Endothelial cell of umbilical vein (primary cell): Measurements from ENCODE around the gene SPRING1. TPM values are rescaled to one million over a fixed set of nuclear protein-coding genes. Genes with fewer than 3 reads are reported as not detected.

ENCODE experiments used
- BruUV-seq: library from RNA; stranded (reverse); fragments of 400-500 nt; replicated peaks from 2 replicates; lab custom pipeline; 2021; lab: Mats Ljungman, UMichigan
- CTCF ChIA-PET: fragments of 300-600, 350-600 bp; sonication (Branson Sonifier 250); formaldehyde crosslinking; loops from one replicate; lab custom pipeline; 2021; ENCODE audit warnings: antibody characterized with exemption, inconsistent platforms; lab: Charles Lee
- POLR2A ChIA-PET: fragments of 300-600, 350-600 bp; sonication (Branson Sonifier 250); formaldehyde crosslinking; loops from one replicate; lab custom pipeline; 2021; ENCODE audit warnings: antibody characterized with exemption, inconsistent platforms; lab: Charles Lee
- DNase-seq: peaks from one replicate; pipeline ENCODE4 v3.0.0-alpha.2; 2011; ENCODE audit warnings: low read depth, low spot score
- FAIRE-seq: peaks from 2 replicates; lab custom pipeline; 2011; peaks lifted over from hg19 to GRCh38; lab: Jason Lieb, UNC
- H2AFZ ChIP-seq: 2 replicates; pipeline ENCODE4 v1.6.0; 2012; ENCODE audit warnings: low read depth, low read length, control low read depth, inconsistent platforms
- H3K27ac ChIP-seq: 2 replicates; pipeline ENCODE4 v1.5.1; 2011; ENCODE audit warnings: low read depth, mild to moderate bottlenecking, control low read depth, low read length, moderate library complexity; ENCODE audit not compliant: insufficient read depth
- H3K27me3 ChIP-seq, 2 experiments: 2 replicates each; pipeline versions ENCODE4 v1.6.0 to v1.6.1; 2011; ENCODE audit warnings: low read length in 2 of 2, mixed read lengths in 1 of 2; ENCODE audit not compliant: control insufficient read depth in 2 of 2, insufficient read depth in 2 of 2
- H3K36me3 ChIP-seq, 2 experiments: 2 replicates in 1 of 2; 3 replicates in 1 of 2; pipeline ENCODE4 v1.5.1; 2011; ENCODE audit warnings: low read length in 2 of 2, mild to moderate bottlenecking in 1 of 2, moderate library complexity in 1 of 2; ENCODE audit not compliant: control insufficient read depth in 2 of 2, insufficient read depth in 2 of 2; ENCODE audit errors: extremely low read depth in 1 of 2
- H3K4me1 ChIP-seq: 3 replicates; pipeline ENCODE4 v1.5.1; 2011; ENCODE audit warnings: mild to moderate bottlenecking, low read length; ENCODE audit not compliant: control insufficient read depth, insufficient read depth; ENCODE audit errors: extremely low read depth
- H3K4me2 ChIP-seq: 2 replicates; pipeline ENCODE4 v1.6.1; 2011; ENCODE audit warnings: low read length, control low read depth, mixed read lengths; ENCODE audit not compliant: insufficient read depth
- H3K4me3 ChIP-seq, 3 experiments: fragments of 200-600 bp in 1 of 3; sonication (generic), shearing (Covaris generic) in 1 of 3; replicated peaks in 1 of 3; 2 replicates each; pipeline ENCODE4 v1.5.1; 2011 to 2016; ENCODE audit warnings: control low read depth in 3 of 3, low read length in 3 of 3, mild to moderate bottlenecking in 2 of 3, inconsistent platforms in 1 of 3, low read depth in 1 of 3, moderate library complexity in 1 of 3; ENCODE audit not compliant: insufficient read depth in 1 of 3
- H3K79me2 ChIP-seq: 2 replicates; pipeline ENCODE4 v1.6.0; 2012; ENCODE audit warnings: low read length, inconsistent platforms; ENCODE audit not compliant: control insufficient read depth, insufficient read depth
- H3K9ac ChIP-seq: replicated peaks from 2 replicates; pipeline ENCODE3; 2011; ENCODE audit warnings: low read length, control low read depth; ENCODE audit not compliant: insufficient read depth; ENCODE audit errors: extremely low read depth
- H3K9me1 ChIP-seq: replicated peaks from 3 replicates; pipeline ENCODE4 v1.6.0; 2011; ENCODE audit warnings: mild to moderate bottlenecking, low read length; ENCODE audit not compliant: control insufficient read depth, insufficient read depth; ENCODE audit errors: extremely low read depth
- H3K9me3 ChIP-seq: replicated peaks from 2 replicates; pipeline ENCODE4 v1.5.1; 2012; ENCODE audit warnings: low read length, inconsistent platforms; ENCODE audit not compliant: control insufficient read depth, insufficient read depth
- H4K20me1 ChIP-seq: replicated peaks from 2 replicates; pipeline ENCODE3; 2011; ENCODE audit warnings: mild to moderate bottlenecking, low read length; ENCODE audit not compliant: control insufficient read depth, insufficient read depth; ENCODE audit errors: extremely low read depth
- CTCF ChIP-seq, 2 donors: IDR thresholded peaks; 1 replicate in 1 of 2; 2 replicates in 1 of 2; pipeline ENCODE4 v1.5.1; 2011; ENCODE audit warnings: low read length in 2 of 2, mild to moderate bottlenecking in 2 of 2, moderate library complexity in 2 of 2, control low read depth in 1 of 2, inconsistent platforms in 1 of 2, low read depth in 1 of 2; ENCODE audit not compliant: insufficient read depth in 1 of 2; ENCODE audit errors: extremely low read depth in 1 of 2
- EZH2 ChIP-seq: IDR thresholded peaks from 2 replicates; pipeline ENCODE4 v1.6.1; 2012; ENCODE audit warnings: borderline replicate concordance, low read depth, mild to moderate bottlenecking, moderate library complexity, low read length, inconsistent platforms; ENCODE audit not compliant: severe bottlenecking
- FOS ChIP-seq: IDR thresholded peaks from 2 replicates; pipeline ENCODE4 v1.6.1; 2011; ENCODE audit warnings: mild to moderate bottlenecking, low read length, moderate library complexity, borderline replicate concordance; ENCODE audit not compliant: insufficient read depth
- GATA2 ChIP-seq: IDR thresholded peaks from 2 replicates; pipeline ENCODE4 v1.7.0; 2011; ENCODE audit warnings: low read depth, mild to moderate bottlenecking, moderate library complexity, mixed read lengths, low read length; ENCODE audit not compliant: insufficient read length, insufficient read depth
- JUN ChIP-seq: IDR thresholded peaks from 2 replicates; pipeline ENCODE4 v1.6.1; 2011; ENCODE audit warnings: borderline replicate concordance, low read depth; ENCODE audit not compliant: insufficient read length, insufficient read depth
- MYC ChIP-seq: IDR thresholded peaks from one replicate; pipeline ENCODE4 v1.6.1; 2011; ENCODE audit warnings: mild to moderate bottlenecking, low read depth, low read length
- POLR2A ChIP-seq: IDR thresholded peaks from 2 replicates; pipeline ENCODE4 v1.6.1; 2012; ENCODE audit warnings: low read depth, mild to moderate bottlenecking, control low read depth, low read length
- POLR2AphosphoS5 ChIP-seq: IDR thresholded peaks from 2 replicates; pipeline ENCODE4 v1.6.1; 2012; ENCODE audit warnings: low read depth, mild to moderate bottlenecking, control low read depth, low read length, moderate library complexity; ENCODE audit not compliant: insufficient read depth
- dilution Hi-C: fragments of 300-500 bp; cut with MboI; formaldehyde crosslinking; loops from one replicate; pipeline ENCODE4 v1.15.0; 2019; ENCODE audit warnings: low sequenced_read_pairs; ENCODE audit not compliant: extremely low pct_ligation_motif_present
- intact Hi-C: fragments of 100-400 bp; cut with micrococcal nuclease; formaldehyde crosslinking; loops from one replicate; pipeline ENCODE4 v1.10.0; 2022
- polyA plus RNA-seq, 4 experiments: library from polyadenylated mRNA; depleted of rRNA in 3 of 4; stranded (reverse) in 3 of 4; unstranded in 1 of 4; fragments of >200 nt; gene quantifications; 2 replicates each; pipeline versions ENCODE4 v1.2.1 to v1.2.3, GENCODE V29; 2011 to 2012; ENCODE audit warnings: missing spikeins in 1 of 4
- total RNA-seq: library from RNA; stranded (reverse); gene quantifications from 2 replicates; pipeline ENCODE4 v1.2.3, GENCODE V29; 2021
- TF ChIP-seq, protein P1 (sequence below): IDR thresholded peaks from 2 replicates; pipeline ENCODE4 v1.6.1; 2011; ENCODE audit not compliant: insufficient read depth, insufficient read length

The SPRING1 gene
- total and polyA plus RNA-seq, 2 donors (not counting 3 experiments of a cell fraction or from before 2014, with no cell fraction given): 17.5 to 40.4 TPM

- H3K36me3 ChIP-seq: no peaks in the 10 kb centered on the region
- H3K4me2 ChIP-seq: no peak overlapping the region
- no peaks in the 10 kb centered on the region for H3K9me3 ChIP-seq
- no peaks in the 10 kb centered on the region for H3K9me1 ChIP-seq
- H3K4me1 ChIP-seq: no peaks in the 10 kb centered on the region
- H3K9ac ChIP-seq: no peak overlapping the region
- H3K27ac ChIP-seq: no peak overlapping the region
- ChIA-PET CTCF (no interaction called here), POLR2A (no interaction called here)
- no peaks in the 10 kb centered on the region for H3K27me3 ChIP-seq
- dilution Hi-C loops: no loop called here
- no peak overlapping the region for H3K4me3 ChIP-seq
- no peak overlapping the region for H2AFZ ChIP-seq
- no peak for DNase-seq
- H3K79me2 ChIP-seq: no peaks in the 10 kb centered on the region
- no peaks in the 10 kb centered on the region for H4K20me1 ChIP-seq
- intact Hi-C loops: no loop called here
- BruUV-seq: no TSS peak
- FAIRE-seq: no peak
- TF ChIP-seq GATA2 (no peak), FOS (no peak), POLR2AphosphoS5 (no peak), MYC (no peak), JUN (no peak), CTCF (IDR thresholded peaks at IDR 0.05; ENCODE audit: extremely low read depth in 1 of 2, insufficient read depth in 1 of 2, low read depth in 1 of 2, low read length in 2 of 2) (no peak), POLR2A (no peak), EZH2 (no peak)
- TF ChIP-seq, protein P1, sequence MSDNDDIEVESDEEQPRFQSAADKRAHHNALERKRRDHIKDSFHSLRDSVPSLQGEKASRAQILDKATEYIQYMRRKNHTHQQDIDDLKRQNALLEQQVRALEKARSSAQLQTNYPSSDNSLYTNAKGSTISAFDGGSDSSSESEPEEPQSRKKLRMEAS: no peak
Measured at GRCh38 chr12:116766285-116766684, 28.4 kb upstream of the SPRING1 start.
